Vagina (tissue), 2 donors: ENCODE measurements around the gene KRTAP12-3. TPM values are rescaled to one million over a fixed set of nuclear protein-coding genes. Genes with fewer than 3 reads are reported as not detected.

Experiments used
- DNase-seq, 2 donors: peaks; one replicate each; pipeline ENCODE4 v3.0.0-alpha.2; 2017; ENCODE audit errors: extremely low spot score in 2 of 2
- H3K27ac ChIP-seq: fragments of 200-600 bp; sonication (generic); one replicate; pipeline ENCODE4 v1.5.1; 2019
- H3K27me3 ChIP-seq: fragments of 200-600 bp; sonication (generic); one replicate; pipeline ENCODE4 v1.5.1; 2019
- H3K36me3 ChIP-seq, 2 donors: fragments of 200-600 bp; sonication (generic); one replicate each; pipeline ENCODE4 v1.5.1; 2017 to 2019
- H3K4me1 ChIP-seq: fragments of 200-600 bp; sonication (generic); one replicate; pipeline ENCODE4 v1.5.1; 2019
- H3K4me3 ChIP-seq, 2 donors: fragments of 200-600 bp; sonication (generic); 1 replicate in 1 of 2; 2 replicates in 1 of 2; pipeline ENCODE4 v1.5.1; 2016 to 2019
- H3K9me3 ChIP-seq: fragments of 200-600 bp; sonication (generic); one replicate; pipeline ENCODE4 v1.5.1; 2019
- POLR2A ChIP-seq, 2 donors: fragments of 450-650 bp; IDR thresholded peaks; one replicate each; pipeline ENCODE4 v1.6.1; 2017; ENCODE audit warnings: antibody characterized with exemption in 2 of 2, mild to moderate bottlenecking in 2 of 2, moderate library complexity in 2 of 2
- POLR2AphosphoS5 ChIP-seq, 2 donors: sonication (generic); formaldehyde crosslinking; IDR thresholded peaks; one replicate each; pipeline ENCODE4 v1.9.0; 2017; ENCODE audit warnings: antibody characterized with exemption in 2 of 2, mild to moderate bottlenecking in 2 of 2, low read depth in 1 of 2; ENCODE audit not compliant: insufficient read depth in 1 of 2
- intact Hi-C: fragments of 100-400 bp; cut with DNase I; formaldehyde crosslinking; loops from one replicate; pipeline ENCODE4 v1.15.1; 2023
- total RNA-seq: library from RNA; depleted of rRNA; stranded (reverse); fragments of >200 nt; gene quantifications from one replicate; pipeline ENCODE4 v1.2.3, GENCODE V29; 2016
- TF ChIP-seq, protein P1 (sequence below), 3 experiments: fragments of 450-650 bp in 2 of 3; fragments of 200-600 bp in 1 of 3; sonication (generic) in 1 of 3; IDR thresholded peaks; one replicate each; pipeline ENCODE4 v1.5.1; 2017 to 2019; ENCODE audit warnings: antibody characterized with exemption in 3 of 3, mild to moderate bottlenecking in 2 of 3, moderate library complexity in 2 of 3

Gene KRTAP12-3
- total RNA-seq, 1 donor from 2014 or later, result not detected

DNA sequence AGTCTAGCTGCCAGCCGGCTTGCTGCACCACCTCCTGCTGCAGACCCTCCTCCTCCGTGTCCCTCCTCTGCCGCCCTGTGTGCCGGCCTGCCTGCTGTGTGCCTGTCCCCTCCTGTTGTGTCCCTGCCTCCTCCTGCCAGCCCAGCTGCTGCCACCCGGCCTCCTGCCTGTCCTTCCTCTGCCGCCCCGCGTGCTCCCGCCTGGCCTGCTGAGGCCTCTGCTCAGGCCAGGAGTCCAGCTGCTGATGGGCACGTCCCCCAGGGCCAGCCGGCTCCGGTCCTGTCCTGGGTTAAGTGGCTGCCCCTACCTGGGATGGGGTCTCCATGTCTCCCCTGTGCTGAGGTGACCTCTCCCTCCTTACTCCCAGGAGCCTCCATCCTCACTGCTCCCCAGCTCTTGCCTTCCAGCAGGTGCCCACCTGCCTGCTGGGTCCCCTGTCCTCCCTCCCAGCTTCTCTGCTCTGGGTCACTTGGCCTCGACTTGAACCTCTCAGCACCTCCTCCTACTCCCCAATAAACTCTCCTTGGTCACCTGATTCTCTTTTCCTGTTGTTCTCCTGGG lies 45.0 kb upstream of the KRTAP12-3 start:
- H3K4me1 ChIP-seq, result no peaks in the 10 kb centered on the region
- no peaks in the 10 kb centered on the region for H3K27me3 ChIP-seq
- peak in 1 of 2 donors; percentile 94 for DNase-seq
- H3K9me3 ChIP-seq, result peaks cover 5% of the 10 kb centered on the region
- H3K4me3 ChIP-seq, result no peak overlapping the region
- no peaks in the 10 kb centered on the region for H3K36me3 ChIP-seq
- TF ChIP-seq, protein P1, sequence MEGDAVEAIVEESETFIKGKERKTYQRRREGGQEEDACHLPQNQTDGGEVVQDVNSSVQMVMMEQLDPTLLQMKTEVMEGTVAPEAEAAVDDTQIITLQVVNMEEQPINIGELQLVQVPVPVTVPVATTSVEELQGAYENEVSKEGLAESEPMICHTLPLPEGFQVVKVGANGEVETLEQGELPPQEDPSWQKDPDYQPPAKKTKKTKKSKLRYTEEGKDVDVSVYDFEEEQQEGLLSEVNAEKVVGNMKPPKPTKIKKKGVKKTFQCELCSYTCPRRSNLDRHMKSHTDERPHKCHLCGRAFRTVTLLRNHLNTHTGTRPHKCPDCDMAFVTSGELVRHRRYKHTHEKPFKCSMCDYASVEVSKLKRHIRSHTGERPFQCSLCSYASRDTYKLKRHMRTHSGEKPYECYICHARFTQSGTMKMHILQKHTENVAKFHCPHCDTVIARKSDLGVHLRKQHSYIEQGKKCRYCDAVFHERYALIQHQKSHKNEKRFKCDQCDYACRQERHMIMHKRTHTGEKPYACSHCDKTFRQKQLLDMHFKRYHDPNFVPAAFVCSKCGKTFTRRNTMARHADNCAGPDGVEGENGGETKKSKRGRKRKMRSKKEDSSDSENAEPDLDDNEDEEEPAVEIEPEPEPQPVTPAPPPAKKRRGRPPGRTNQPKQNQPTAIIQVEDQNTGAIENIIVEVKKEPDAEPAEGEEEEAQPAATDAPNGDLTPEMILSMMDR (IDR thresholded peaks at IDR 0.05), result no peak
- TF ChIP-seq POLR2A (IDR thresholded peaks at IDR 0.05) (no peak), POLR2AphosphoS5 (IDR thresholded peaks at IDR 0.05; ENCODE audit: insufficient read depth in 1 of 2, low read depth in 1 of 2) (no peak)
- intact Hi-C loops, result no loop called here
- no peak overlapping the region for H3K27ac ChIP-seq

DNA sequence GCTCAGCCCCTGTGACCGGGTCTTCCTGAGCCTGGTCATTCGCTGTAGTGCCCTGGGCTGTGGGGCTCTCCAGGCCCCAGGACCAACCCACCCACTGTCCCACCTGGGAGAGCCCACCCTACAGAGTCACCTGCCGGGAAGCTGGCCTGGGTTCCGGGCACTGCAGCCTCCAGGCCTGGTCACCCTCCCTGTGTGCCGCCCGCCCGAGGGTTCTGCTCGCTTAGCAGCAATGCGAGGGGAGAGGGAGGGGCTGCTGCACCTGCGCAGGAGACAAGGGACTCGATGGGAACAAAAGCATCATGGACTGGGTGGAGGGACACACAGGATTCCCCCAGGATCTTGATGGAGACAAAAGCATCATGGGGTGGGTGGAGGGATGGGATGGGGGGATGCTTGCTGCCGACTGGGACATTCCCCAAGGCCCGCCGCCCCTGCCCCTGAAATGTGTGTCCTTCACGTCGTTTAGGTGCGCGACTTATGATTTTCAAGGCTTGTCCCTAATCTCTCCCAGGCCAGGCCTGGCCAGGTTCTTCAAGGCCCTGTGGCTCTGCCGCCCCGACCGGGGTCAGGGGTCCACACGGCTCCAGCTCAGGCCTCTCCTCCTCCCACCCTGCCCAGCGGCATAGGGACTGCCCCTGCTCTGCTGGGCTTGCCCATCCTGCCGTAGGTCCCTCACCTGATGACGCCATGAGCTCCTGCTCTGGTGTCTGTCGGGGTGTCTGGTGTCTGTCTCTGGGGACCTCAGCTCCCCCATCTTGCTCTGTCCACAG lies 44.2 kb upstream of the KRTAP12-3 start:
- Histone ChIP-seq H3K27ac (no peak overlapping the region), H3K9me3 (peaks cover 5% of the 10 kb centered on the region), H3K4me3 (no peak overlapping the region), H3K36me3 (no peaks in the 10 kb centered on the region), H3K4me1 (no peaks in the 10 kb centered on the region), H3K27me3 (no peaks in the 10 kb centered on the region)
- TF ChIP-seq POLR2AphosphoS5 (IDR thresholded peaks at IDR 0.05; ENCODE audit: insufficient read depth in 1 of 2, low read depth in 1 of 2), result no peak
- TF ChIP-seq, protein P1 (IDR thresholded peaks at IDR 0.05), result no peak
- TF ChIP-seq POLR2A (IDR thresholded peaks at IDR 0.05), result no peak
- intact Hi-C loops, result no loop called here
- DNase-seq, result peak in 1 of 2 donors; percentile 74

DNA sequence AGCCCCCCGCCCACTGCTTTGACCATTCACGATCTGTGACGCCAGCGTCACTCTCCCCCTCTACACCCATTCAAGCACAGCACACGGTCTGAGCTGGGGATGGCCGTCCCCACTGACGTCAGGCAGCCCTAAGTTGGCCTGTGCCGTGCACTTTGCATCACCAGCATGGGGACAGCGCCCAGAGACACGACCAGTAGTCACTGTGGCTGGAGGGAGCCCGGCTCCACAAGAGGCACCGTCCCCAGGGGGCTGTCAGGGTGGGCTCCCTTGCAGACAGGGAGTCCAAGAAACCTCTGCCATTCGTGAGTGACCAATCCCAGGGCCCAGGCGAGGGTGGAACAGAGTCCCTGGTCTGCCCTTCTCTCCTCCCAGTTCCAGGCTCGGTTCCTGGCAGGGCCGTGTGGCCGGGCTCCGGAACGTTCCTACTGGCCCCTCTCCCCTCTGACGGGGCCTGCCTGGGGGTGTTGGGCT lies 43.5 kb upstream of the KRTAP12-3 start:
- Histone ChIP-seq H3K27ac (no peak overlapping the region), H3K4me1 (no peaks in the 10 kb centered on the region), H3K36me3 (no peaks in the 10 kb centered on the region), H3K9me3 (peaks cover 5% of the 10 kb centered on the region), H3K27me3 (no peaks in the 10 kb centered on the region), H3K4me3 (no peak overlapping the region)
- intact Hi-C loops, result no loop called here
- peak; percentile 40 to 81 for DNase-seq
- TF ChIP-seq POLR2AphosphoS5 (IDR thresholded peaks at IDR 0.05; ENCODE audit: insufficient read depth in 1 of 2, low read depth in 1 of 2) (no peak), POLR2A (IDR thresholded peaks at IDR 0.05) (no peak)
- TF ChIP-seq, protein P1 (IDR thresholded peaks at IDR 0.05), result no peak

DNA sequence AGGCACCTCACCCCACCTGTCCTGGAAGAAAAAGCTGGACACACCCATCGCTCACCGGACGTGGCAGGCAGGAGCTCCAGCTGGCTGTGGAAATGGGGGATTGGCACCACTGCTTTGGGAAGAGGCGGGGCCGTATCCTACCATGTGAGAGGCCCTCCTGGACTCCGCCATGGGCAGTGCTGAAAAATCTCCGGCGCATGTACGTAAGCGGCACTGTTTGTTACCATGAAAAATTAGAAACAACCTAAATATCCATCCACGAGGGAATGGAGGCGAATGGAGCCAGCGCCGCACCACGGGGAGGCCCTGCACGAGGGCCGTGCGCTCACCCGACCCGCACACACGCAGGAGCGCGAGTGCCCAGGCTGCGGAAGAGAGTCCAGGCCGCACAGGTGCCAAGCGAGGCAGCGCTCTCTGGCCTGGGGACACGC lies 42.8 kb upstream of the KRTAP12-3 start:
- TF ChIP-seq POLR2A (IDR thresholded peaks at IDR 0.05), result no peak
- no peak for TF ChIP-seq POLR2AphosphoS5 (IDR thresholded peaks at IDR 0.05; ENCODE audit: insufficient read depth in 1 of 2, low read depth in 1 of 2)
- TF ChIP-seq, protein P1 (IDR thresholded peaks at IDR 0.05), result no peak
- peaks cover 5% of the 10 kb centered on the region for H3K9me3 ChIP-seq
- peak in 1 of 2 donors; percentile 34 for DNase-seq
- H3K4me3 ChIP-seq, result no peak overlapping the region
- no peaks in the 10 kb centered on the region for H3K4me1 ChIP-seq
- intact Hi-C loops, result no loop called here
- H3K27ac ChIP-seq, result no peak overlapping the region
- H3K27me3 ChIP-seq, result no peaks in the 10 kb centered on the region
- no peaks in the 10 kb centered on the region for H3K36me3 ChIP-seq

DNA sequence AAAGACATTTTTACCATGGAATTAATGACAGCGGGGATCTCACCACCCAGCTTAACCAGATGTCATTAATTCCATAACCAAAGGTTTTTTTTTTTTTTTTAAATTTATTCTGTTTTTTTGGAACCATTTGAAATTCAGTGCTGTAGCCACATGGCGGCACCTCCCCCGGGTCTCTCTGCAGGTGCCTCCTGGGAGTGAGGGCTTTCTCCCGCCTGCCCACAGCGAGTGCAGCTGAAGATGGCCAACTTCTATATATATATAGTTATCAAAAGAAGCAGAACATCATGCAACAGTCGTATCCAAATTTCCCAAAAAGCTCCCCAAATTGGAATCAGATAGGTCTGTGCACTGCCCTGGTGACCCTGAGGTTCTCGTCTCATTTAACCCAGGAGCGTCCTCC lies 42.3 kb upstream of the KRTAP12-3 start:
- no peak for TF ChIP-seq POLR2AphosphoS5 (IDR thresholded peaks at IDR 0.05; ENCODE audit: insufficient read depth in 1 of 2, low read depth in 1 of 2)
- TF ChIP-seq, protein P1 (IDR thresholded peaks at IDR 0.05), result no peak
- no peak for TF ChIP-seq POLR2A (IDR thresholded peaks at IDR 0.05)
- H3K27ac ChIP-seq, result no peak overlapping the region
- no peak for DNase-seq
- peaks cover 5% of the 10 kb centered on the region for H3K9me3 ChIP-seq
- no peak overlapping the region for H3K4me3 ChIP-seq
- H3K4me1 ChIP-seq, result no peaks in the 10 kb centered on the region
- intact Hi-C loops, result no loop called here
- no peaks in the 10 kb centered on the region for H3K27me3 ChIP-seq
- H3K36me3 ChIP-seq, result no peaks in the 10 kb centered on the region
